Transverse colon (tissue), 4 donors: ENCODE results near the gene ZNF594. TPM values are rescaled to one million over a fixed set of nuclear protein-coding genes. Genes with fewer than 3 reads are reported as not detected.

Experiments used
- total RNA-seq, 4 donors: library from RNA; depleted of rRNA; stranded (reverse); fragments of >200 nt; gene quantifications; one replicate each; pipeline ENCODE4 v1.1.0, GENCODE V29; 2016

ZNF594 gene
- total RNA-seq, 4 donors from 2014 or later, result 1.5 to 17.0 (median 4.5) TPM

Other genes with a start within 250 kb of the ZNF594 start
- 1,000 to 10,000 TPM in 1 of 4 donors, 100 to 1,000 TPM in 3; 743 to 1,049 (median 945) TPM for gene PFN1, start 243.3 kb downstream of the ZNF594 start, total RNA-seq
- 100 to 1,000 TPM in 1 of 4 donors, 10 to 100 TPM in 1, 1 to 10 TPM in 2; 2.5 to 211 (median 12.9) TPM for gene ENO3, start 240.7 kb downstream of the ZNF594 start, total RNA-seq
- 10 to 100 TPM in 3 of 4 donors, 1 to 10 TPM in 1; 8.2 to 64.7 (median 47.4) TPM for gene SPAG7, start 224.1 kb downstream of the ZNF594 start, total RNA-seq
- gene CAMTA2, start 204.2 kb downstream of the ZNF594 start, total RNA-seq, result 10 to 100 TPM; 35.9 to 71.8 (median 51.8) TPM
- 1 to 10 TPM in 2 of 4 donors, not detected in 2; 1.8 to 2.2 TPM for gene INCA1, start 194.3 kb downstream of the ZNF594 start, total RNA-seq
- 100 to 1,000 TPM; 106 to 125 (median 114) TPM for gene KIF1C, start 193.9 kb downstream of the ZNF594 start, total RNA-seq
- gene SLC52A1, start 156.4 kb downstream of the ZNF594 start, total RNA-seq, result 1 to 10 TPM in 3 of 4 donors, not detected in 1; 1.3 to 6.0 (median 3.4) TPM
- gene ZFP3, start 113.4 kb downstream of the ZNF594 start, total RNA-seq, result 10 to 100 TPM in 1 of 4 donors, 1 to 10 TPM in 3; 6.0 to 11.6 (median 8.6) TPM
- 10 to 100 TPM in 2 of 4 donors, 1 to 10 TPM in 2; 6.8 to 69.6 (median 27.2) TPM for gene ZNF232, start 80.0 kb downstream of the ZNF594 start, total RNA-seq
- gene USP6, start 75.8 kb downstream of the ZNF594 start, total RNA-seq, result under 1 TPM in 2 of 4 donors, not detected in 2; under 0.01 to 0.82 TPM
- 1 to 10 TPM in 2 of 4 donors, under 1 TPM in 1, not detected in 1; 0.82 to 9.1 (median 2.6) TPM for gene SCIMP, start 43.0 kb upstream of the ZNF594 start, total RNA-seq
- gene RABEP1, start 90.4 kb upstream of the ZNF594 start, total RNA-seq, result 10 to 100 TPM; 23.6 to 43.8 (median 36.0) TPM
- gene NUP88, start 227.8 kb upstream of the ZNF594 start, total RNA-seq, result 100 to 1,000 TPM in 2 of 4 donors, 10 to 100 TPM in 2; 65.3 to 120 (median 96.9) TPM
- gene RPAIN, start 228.3 kb upstream of the ZNF594 start, total RNA-seq, result 100 to 1,000 TPM in 1 of 4 donors, 10 to 100 TPM in 2, 1 to 10 TPM in 1; 9.4 to 566 (median 41.9) TPM
- gene C1QBP, start 247.3 kb upstream of the ZNF594 start, total RNA-seq, result 100 to 1,000 TPM in 1 of 4 donors, 10 to 100 TPM in 3; 31.0 to 183 (median 85.8) TPM